NB4 (cell line): ENCODE results near the gene LRRN4CL.

ENCODE experiments used
- DNase-seq: peaks from one replicate; pipeline ENCODE4 v3.0.0; 2010; ENCODE audit warnings: low read depth
- H3K4me3 ChIP-seq: one replicate; pipeline ENCODE4 v1.5.1; 2011; ENCODE audit warnings: mild to moderate bottlenecking, low read depth, low read length, moderate library complexity
- CTCF ChIP-seq: IDR thresholded peaks from one replicate; pipeline ENCODE4 v1.5.1; 2012; ENCODE audit warnings: low read depth, low read length
- MAX ChIP-seq: IDR thresholded peaks from 2 replicates; pipeline ENCODE4 v1.6.1; 2011; ENCODE audit warnings: low read depth, low read length
- MYC ChIP-seq: IDR thresholded peaks from 2 replicates; pipeline ENCODE4 v1.6.1; 2011; ENCODE audit warnings: low read depth, low read length
- POLR2A ChIP-seq: IDR thresholded peaks from 2 replicates; pipeline ENCODE4 v1.6.1; 2011; ENCODE audit warnings: mild to moderate bottlenecking; ENCODE audit not compliant: insufficient read length; ENCODE audit errors: extremely low read depth

LRRN4CL gene

GRCh38 chr11:62713343-62713742, 24.0 kb upstream of the LRRN4CL start:
- H3K4me3 ChIP-seq = no peak overlapping the region
- TF ChIP-seq CTCF (no peak), MAX (no peak), MYC (no peak), POLR2A (no peak)
- DNase-seq = no peak

GRCh38 chr11:62712861-62713260, 23.5 kb upstream of the LRRN4CL start:
- DNase-seq = no peak
- TF ChIP-seq POLR2A = no peak
- no peak for TF ChIP-seq CTCF
- no peak overlapping the region for H3K4me3 ChIP-seq

DNA sequence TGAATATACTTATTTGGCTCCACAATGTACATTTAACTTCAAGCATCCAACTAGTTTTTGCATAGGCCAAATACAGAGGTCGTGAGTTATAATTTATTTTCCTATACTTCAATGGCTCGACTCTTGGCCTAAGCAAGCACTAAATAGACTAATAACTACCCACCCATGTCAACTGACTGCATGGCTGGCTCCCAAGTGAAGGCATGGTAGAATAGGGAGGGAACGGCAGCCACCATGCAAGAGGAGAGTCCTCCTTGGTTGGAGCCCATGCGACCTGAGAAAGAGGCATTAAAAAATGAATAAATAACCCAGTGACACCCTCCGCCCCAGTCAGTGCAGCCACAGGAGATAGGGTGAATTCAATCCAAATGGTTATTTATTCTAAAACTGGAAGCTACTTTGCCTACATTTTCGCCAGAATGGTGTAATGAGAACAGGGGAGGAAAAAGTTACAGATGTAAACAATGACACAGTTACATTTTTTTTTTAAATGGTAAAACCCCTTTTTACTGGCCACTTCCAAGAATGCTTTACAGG, 23.0 kb upstream of the LRRN4CL start:
- H3K4me3 ChIP-seq = no peak overlapping the region
- no peak for TF ChIP-seq CTCF
- TF ChIP-seq POLR2A = no peak
- no peak for TF ChIP-seq MAX
- TF ChIP-seq MYC = no peak
- no peak for DNase-seq

DNA sequence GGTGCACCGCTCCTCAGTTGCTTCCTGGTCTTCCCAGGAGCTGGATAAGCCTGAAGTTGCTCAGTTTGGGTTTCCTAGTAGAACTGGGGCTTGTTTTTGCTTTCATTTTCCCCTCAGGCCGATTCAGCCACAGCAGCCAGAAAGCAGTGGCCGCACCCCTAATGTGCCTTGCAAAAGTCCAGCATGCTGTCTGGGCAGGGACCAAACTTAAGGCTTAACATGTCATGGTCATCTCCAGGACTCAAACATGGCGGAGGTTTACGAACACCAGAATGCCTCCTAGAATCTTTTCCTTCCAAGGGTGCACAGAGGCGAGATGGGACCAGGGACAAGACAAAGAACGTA, 20.6 kb upstream of the LRRN4CL start:
- no peak for TF ChIP-seq CTCF
- TF ChIP-seq POLR2A = no peak
- TF ChIP-seq MYC = no peak
- TF ChIP-seq MAX = no peak
- peak; percentile 27 for DNase-seq
- H3K4me3 ChIP-seq = no peak overlapping the region

- H3K4me3 ChIP-seq = no peak overlapping the region
- no peak for TF ChIP-seq MAX
- TF ChIP-seq CTCF = no peak
- TF ChIP-seq MYC = no peak
- TF ChIP-seq POLR2A = no peak
- DNase-seq = peak; percentile 93
These were observed 20.1 kb upstream of the LRRN4CL start for GRCh38 chr11:62709247-62710000.

DNA sequence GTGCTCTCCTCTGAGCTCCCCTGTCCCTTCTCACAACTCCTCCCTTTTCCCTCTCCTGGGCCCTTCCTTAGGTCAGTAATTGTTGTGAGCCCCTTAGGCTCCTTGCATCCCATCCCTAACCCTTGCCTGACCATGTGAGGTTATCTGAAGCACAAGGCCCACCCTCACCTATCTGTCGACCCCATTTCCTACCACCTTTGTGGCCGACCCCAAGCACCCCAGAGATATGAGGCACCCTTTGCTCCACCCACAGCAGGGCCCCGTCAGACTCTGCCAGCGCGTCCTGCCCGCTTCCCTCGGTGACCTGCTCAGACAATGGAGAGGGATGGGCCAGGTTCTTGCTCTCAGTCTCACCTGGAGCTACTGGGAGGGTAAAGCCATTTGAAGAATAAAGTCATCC, 19.5 kb upstream of the LRRN4CL start:
- TF ChIP-seq MYC (no peak), POLR2A (no peak), MAX (no peak), CTCF (no peak)
- no peak overlapping the region for H3K4me3 ChIP-seq
- no peak for DNase-seq
